PC-9 (cell line): ENCODE measurements around the gene WNT4. TPM values are rescaled to one million over a fixed set of nuclear protein-coding genes. Genes with fewer than 3 reads are reported as not detected.

Source experiments
- BruUV-seq: library from RNA; stranded (reverse); fragments of 400-500 nt; replicated peaks from 2 replicates; lab custom pipeline; 2021; lab: Mats Ljungman, UMichigan
- CTCF ChIA-PET: fragments of 300-600 bp; sonication (Branson Sonifier 250); formaldehyde crosslinking; loops from one replicate; lab custom pipeline; 2022; ENCODE audit warnings: antibody characterized with exemption; lab: Charles Lee
- POLR2A ChIA-PET: fragments of 300-600 bp; sonication (Branson Sonifier 250); formaldehyde crosslinking; loops from one replicate; lab custom pipeline; 2022; ENCODE audit warnings: antibody characterized with exemption; ENCODE audit not compliant: unreplicated experiment; lab: Charles Lee
- DNase-seq, 2 experiments: peaks; one replicate each; pipeline versions ENCODE4 v3.0.0 to v3.0.0-alpha.2; 2015 to 2022; ENCODE audit warnings: mixed read lengths in 1 of 2
- H2AFZ ChIP-seq: fragments of 200-600 bp; sonication (generic); 2 replicates; pipeline ENCODE4 v1.8.1; 2017; ENCODE audit warnings: antibody characterized with exemption
- H3F3A ChIP-seq: fragments of 200-600 bp; sonication (generic); 2 replicates; pipeline ENCODE4 v1.8.1; 2017; ENCODE audit warnings: antibody characterized with exemption, mild to moderate bottlenecking, low read depth; ENCODE audit not compliant: insufficient read depth
- H3K27ac ChIP-seq: fragments of 200-600 bp; sonication (generic); 2 replicates; pipeline ENCODE4 v1.6.1; 2016; ENCODE audit warnings: mixed run types
- H3K27me3 ChIP-seq: fragments of 200-600 bp; sonication (generic); 2 replicates; pipeline ENCODE4 v1.6.1; 2016; ENCODE audit warnings: low read depth, mixed run types; ENCODE audit not compliant: insufficient read depth
- H3K36me3 ChIP-seq: fragments of 200-600 bp; sonication (generic); 2 replicates; pipeline ENCODE4 v1.6.1; 2016; ENCODE audit warnings: low read depth, mixed run types
- H3K4me1 ChIP-seq: fragments of 200-600 bp; sonication (generic); replicated peaks from 2 replicates; pipeline ENCODE4 v1.6.1; 2016; ENCODE audit warnings: mixed run types; ENCODE audit not compliant: insufficient read depth
- H3K4me2 ChIP-seq: fragments of 200-600 bp; sonication (generic); 2 replicates; pipeline ENCODE4 v1.6.1; 2017; ENCODE audit warnings: mixed run types
- H3K4me3 ChIP-seq: fragments of 200-600 bp; sonication (generic); 2 replicates; pipeline ENCODE4 v1.6.1; 2016; ENCODE audit warnings: mixed run types
- H3K79me2 ChIP-seq: fragments of 200-600 bp; sonication (generic); 2 replicates; pipeline ENCODE4 v1.6.1; 2017; ENCODE audit warnings: low read depth, mixed run types
- H3K9me2 ChIP-seq: fragments of 200-600 bp; sonication (generic); 2 replicates; pipeline ENCODE4 v1.8.1; 2017; ENCODE audit warnings: mild to moderate bottlenecking; ENCODE audit not compliant: insufficient read depth
- H3K9me3 ChIP-seq: fragments of 200-600 bp; sonication (generic); 2 replicates; pipeline ENCODE4 v1.8.1; 2016; ENCODE audit warnings: low read depth; ENCODE audit not compliant: insufficient read depth
- H4K20me1 ChIP-seq: fragments of 200-600 bp; sonication (generic); 2 replicates; pipeline ENCODE4 v1.8.1; 2017; ENCODE audit not compliant: insufficient read depth
- CTCF ChIP-seq: fragments of 200-600 bp; sonication (generic); conservative IDR thresholded peaks from 2 replicates; pipeline ENCODE4 v1.6.1; 2017; ENCODE audit warnings: mixed run types, antibody characterized with exemption, mild to moderate bottlenecking, moderate library complexity
- EZH2 ChIP-seq: fragments of 200-600 bp; sonication (generic); IDR thresholded peaks from 2 replicates; pipeline ENCODE4 v1.8.0; 2017; ENCODE audit warnings: antibody characterized with exemption, low read depth
- intact Hi-C: fragments of 100-400 bp; cut with micrococcal nuclease; formaldehyde crosslinking; loops from one replicate; pipeline ENCODE4 v1.10.0; 2022; ENCODE audit not compliant: unreplicated experiment
- total RNA-seq: library from RNA; stranded (reverse); gene quantifications from 2 replicates; pipeline ENCODE4 v1.2.3, GENCODE V29; 2021

WNT4 gene
- total RNA-seq, 1 experiment from 2014 or later: 0.83 TPM

- no peak overlapping the region for H3K4me2 ChIP-seq
- no peaks in the 10 kb centered on the region for H3K36me3 ChIP-seq
- H3K4me1 ChIP-seq: no peaks in the 10 kb centered on the region
- no peaks in the 10 kb centered on the region for H3K27me3 ChIP-seq
- TF ChIP-seq EZH2 (no peak), CTCF (no peak)
- CTCF ChIA-PET: no interaction called here
- POLR2A ChIA-PET: no interaction called here
- H3K9me3 ChIP-seq: no peaks in the 10 kb centered on the region
- H3F3A ChIP-seq: no peaks in the 10 kb centered on the region
- H4K20me1 ChIP-seq: no peaks in the 10 kb centered on the region
- H3K27ac ChIP-seq: no peak overlapping the region
- no peak overlapping the region for H3K4me3 ChIP-seq
- no peak overlapping the region for H2AFZ ChIP-seq
- H3K79me2 ChIP-seq: no peaks in the 10 kb centered on the region
- intact Hi-C loops: no loop called here
- no TSS peak for BruUV-seq
- DNase-seq: no peak
- H3K9me2 ChIP-seq: no peaks in the 10 kb centered on the region
These were observed 43.4 kb upstream of the WNT4 start for GRCh38 chr1:22186311-22186710.

- ChIA-PET CTCF (interaction anchor here (0.8 kb wide), 1 partner anchor 53 kb away, joined by 3 read pairs; no protein-coding TSS in a partner anchor), POLR2A (no interaction called here)
- Histone ChIP-seq H3K27me3 (no peaks in the 10 kb centered on the region), H3K4me1 (no peaks in the 10 kb centered on the region), H2AFZ (no peak overlapping the region), H3K9me2 (no peaks in the 10 kb centered on the region), H3F3A (no peaks in the 10 kb centered on the region), H3K9me3 (no peaks in the 10 kb centered on the region), H3K4me3 (no peak overlapping the region), H3K79me2 (no peaks in the 10 kb centered on the region), H3K4me2 (no peak overlapping the region), H3K36me3 (no peaks in the 10 kb centered on the region), H3K27ac (no peak overlapping the region), H4K20me1 (no peaks in the 10 kb centered on the region)
- no TSS peak for BruUV-seq
- TF ChIP-seq EZH2 (no peak), CTCF (no peak)
- no peak for DNase-seq
- intact Hi-C loops: no loop called here
These were observed 42.2 kb upstream of the WNT4 start for GRCh38 chr1:22184892-22185612.

GRCh38 chr1:22184454-22184853, 41.6 kb upstream of the WNT4 start:
- Histone ChIP-seq H3K79me2 (no peaks in the 10 kb centered on the region), H3K9me3 (no peaks in the 10 kb centered on the region), H3K27ac (no peak overlapping the region), H3K27me3 (no peaks in the 10 kb centered on the region), H3K4me3 (no peak overlapping the region), H2AFZ (no peak overlapping the region), H3K4me1 (no peaks in the 10 kb centered on the region), H3K36me3 (no peaks in the 10 kb centered on the region), H4K20me1 (no peaks in the 10 kb centered on the region), H3K9me2 (no peaks in the 10 kb centered on the region), H3K4me2 (no peak overlapping the region), H3F3A (no peaks in the 10 kb centered on the region)
- no peak for DNase-seq
- CTCF ChIA-PET: interaction anchor here (0.8 kb wide), 1 partner anchor 52 kb away, joined by 3 read pairs; no protein-coding TSS in a partner anchor
- intact Hi-C loops: no loop called here
- BruUV-seq: no TSS peak
- POLR2A ChIA-PET: no interaction called here
- no peak for TF ChIP-seq EZH2
- TF ChIP-seq CTCF: no peak
